WTC11 (cell line): Measurements from ENCODE around the gene RYR2. TPM values are rescaled to one million over a fixed set of nuclear protein-coding genes. Genes with fewer than 3 reads are reported as not detected.

ENCODE experiments used
- ATAC-seq: fragments of 200-7000 bp; cut with Tn5 transposase; 2 replicates; pipeline ENCODE4 v1.10.0; 2021; ENCODE audit warnings: mild to moderate bottlenecking, moderate library complexity
- CTCF ChIA-PET: fragments of 300-600 bp; sonication (Branson Sonifier 250); formaldehyde crosslinking; loops from one replicate; lab custom pipeline; 2021; ENCODE audit warnings: antibody characterized with exemption; lab: Charles Lee
- POLR2A ChIA-PET: fragments of 350-600 bp; sonication (Branson Sonifier 250); formaldehyde crosslinking; loops from one replicate; lab custom pipeline; 2021; ENCODE audit warnings: antibody characterized with exemption; lab: Charles Lee
- DNase-seq: peaks from one replicate; pipeline ENCODE4 v3.0.0; 2021; ENCODE audit warnings: low spot score
- H3K27ac Mint-ChIP-seq: 2 replicates; pipeline ENCODE4 v1.8.0; 2021; ENCODE audit warnings: mixed read lengths
- H3K27me3 Mint-ChIP-seq: 2 replicates; pipeline ENCODE4 v1.8.0; 2021; ENCODE audit warnings: low read depth, mild to moderate bottlenecking, moderate library complexity, mixed read lengths
- H3K36me3 Mint-ChIP-seq: 2 replicates; pipeline ENCODE4 v1.8.0; 2021; ENCODE audit warnings: mixed read lengths
- H3K4me1 Mint-ChIP-seq: 2 replicates; pipeline ENCODE4 v1.8.0; 2022; ENCODE audit warnings: mixed read lengths
- H3K4me3 Mint-ChIP-seq: 2 replicates; pipeline ENCODE4 v1.8.0; 2021; ENCODE audit warnings: mild to moderate bottlenecking, moderate library complexity, mixed read lengths
- H3K9me3 Mint-ChIP-seq: 2 replicates; pipeline ENCODE4 v1.8.0; 2021; ENCODE audit warnings: mixed read lengths
- E2F1 ChIP-seq: sonication (generic); formaldehyde crosslinking; IDR thresholded peaks from 2 replicates; pipeline ENCODE4 v1.8.0; 2022; ENCODE audit warnings: mild to moderate bottlenecking, missing genetic modification reagents
- E2F5 ChIP-seq: sonication (generic); formaldehyde crosslinking; IDR thresholded peaks from 2 replicates; pipeline ENCODE4 v1.8.1; 2022; ENCODE audit warnings: mild to moderate bottlenecking, moderate library complexity, missing genetic modification reagents
- EMX1 ChIP-seq: fragments of 250-450 bp; sonication (Bioruptor Pico); IDR thresholded peaks from 2 replicates; pipeline ENCODE4 v1.8.0; 2021; ENCODE audit warnings: mild to moderate bottlenecking
- ERG ChIP-seq: fragments of 250-450 bp; sonication (Bioruptor Pico); IDR thresholded peaks from 2 replicates; pipeline ENCODE4 v1.8.0; 2021; ENCODE audit warnings: mild to moderate bottlenecking
- FOXJ3 ChIP-seq: sonication (generic); formaldehyde crosslinking; IDR thresholded peaks from 2 replicates; pipeline ENCODE4 v1.9.0; 2021; ENCODE audit warnings: missing genetic modification reagents, mild to moderate bottlenecking, borderline replicate concordance
- FOXP1 ChIP-seq: sonication (generic); formaldehyde crosslinking; IDR thresholded peaks from 2 replicates; pipeline ENCODE4 v1.8.0; 2022; ENCODE audit warnings: missing genetic modification reagents, mild to moderate bottlenecking, moderate library complexity, borderline replicate concordance
- HMGXB4 ChIP-seq: sonication (generic); formaldehyde crosslinking; IDR thresholded peaks from 2 replicates; pipeline ENCODE4 v1.8.1; 2023; ENCODE audit warnings: mild to moderate bottlenecking, moderate library complexity, missing genetic modification reagents
- JUN ChIP-seq: sonication (generic); formaldehyde crosslinking; IDR thresholded peaks from 2 replicates; pipeline ENCODE4 v1.8.0; 2023; ENCODE audit warnings: mild to moderate bottlenecking, missing genetic modification reagents
- MLX ChIP-seq: sonication (generic); formaldehyde crosslinking; IDR thresholded peaks from 2 replicates; pipeline ENCODE4 v1.8.1; 2023; ENCODE audit warnings: mild to moderate bottlenecking, missing genetic modification reagents, moderate library complexity
- PREB ChIP-seq: sonication (generic); formaldehyde crosslinking; IDR thresholded peaks from 2 replicates; pipeline ENCODE4 v1.8.1; 2022; ENCODE audit warnings: mild to moderate bottlenecking, missing genetic modification reagents, moderate library complexity, borderline replicate concordance
- SMAD3 ChIP-seq: sonication (generic); formaldehyde crosslinking; IDR thresholded peaks from 2 replicates; pipeline ENCODE4 v1.8.0; 2022; ENCODE audit warnings: missing genetic modification reagents, mild to moderate bottlenecking, borderline replicate concordance
- SOX15 ChIP-seq: fragments of 250-450 bp; sonication (Bioruptor Pico); IDR thresholded peaks from 2 replicates; pipeline ENCODE4 v1.9.0; 2021; ENCODE audit warnings: mild to moderate bottlenecking
- USF2 ChIP-seq: sonication (generic); formaldehyde crosslinking; IDR thresholded peaks from 2 replicates; pipeline ENCODE4 v1.8.1; 2023; ENCODE audit warnings: mild to moderate bottlenecking, missing genetic modification reagents, moderate library complexity
- ZBTB21 ChIP-seq: sonication (generic); formaldehyde crosslinking; IDR thresholded peaks from 2 replicates; pipeline ENCODE4 v1.8.1; 2023; ENCODE audit warnings: mild to moderate bottlenecking, missing genetic modification reagents, borderline replicate concordance
- ZNF396 ChIP-seq: fragments of 250-450 bp; sonication (Bioruptor Pico); IDR thresholded peaks from 2 replicates; pipeline ENCODE4 v1.8.0; 2021; ENCODE audit warnings: mild to moderate bottlenecking, moderate library complexity, borderline replicate concordance
- ZNF425 ChIP-seq: fragments of 250-450 bp; sonication (Bioruptor Pico); conservative IDR thresholded peaks from 2 replicates; pipeline ENCODE4 v1.9.0; 2021; ENCODE audit warnings: mild to moderate bottlenecking
- total RNA-seq: library from RNA; stranded (reverse); gene quantifications from 3 replicates; pipeline ENCODE4 v1.2.3, GENCODE V29; 2021

Gene RYR2
- total RNA-seq, 1 experiment from 2014 or later: 7.9 TPM

GRCh38 chr1:237300642-237301041, 258.7 kb downstream of the RYR2 start:
- no peak for TF ChIP-seq ZNF425 (CRISPR knock-in tag)
- TF ChIP-seq SOX15 (CRISPR knock-in tag): no peak
- TF ChIP-seq ZNF396 (CRISPR knock-in tag): no peak
- TF ChIP-seq HMGXB4 (CRISPR knock-in tag): no peak
- no peak for TF ChIP-seq ZBTB21 (CRISPR knock-in tag)
- TF ChIP-seq PREB (CRISPR knock-in tag): no peak
- TF ChIP-seq MLX: no peak
- TF ChIP-seq ERG: no peak
- no peak for TF ChIP-seq EMX1 (CRISPR knock-in tag)
- no peak for TF ChIP-seq FOXJ3 (CRISPR knock-in tag)
- TF ChIP-seq USF2 (CRISPR knock-in tag): no peak
- no peak for TF ChIP-seq JUN (CRISPR knock-in tag)
- no peak for TF ChIP-seq E2F5 (CRISPR knock-in tag)
- no peak for TF ChIP-seq FOXP1 (CRISPR knock-in tag)
- no peak for TF ChIP-seq SMAD3 (CRISPR knock-in tag)
- TF ChIP-seq, all 79 proteins: peak for 0
- no peaks in the 10 kb centered on the region for H3K36me3 Mint-ChIP-seq
- ChIA-PET CTCF (no interaction called here), POLR2A (no interaction called here)
- H3K27ac Mint-ChIP-seq: no peak overlapping the region
- H3K4me3 Mint-ChIP-seq: no peak overlapping the region
- DNase-seq (no peak), ATAC-seq (no peak)
- no peaks in the 10 kb centered on the region for H3K27me3 Mint-ChIP-seq
- H3K9me3 Mint-ChIP-seq: no peaks in the 10 kb centered on the region
- H3K4me1 Mint-ChIP-seq: peaks cover 8% of the 10 kb centered on the region; the same call in 1 of the 2 replicates

- Mint-ChIP-seq H3K4me1 (peaks cover 8% of the 10 kb centered on the region; the same call in 1 of the 2 replicates), H3K4me3 (no peak overlapping the region), H3K36me3 (peaks cover 6% of the 10 kb centered on the region), H3K27me3 (no peaks in the 10 kb centered on the region), H3K27ac (no peak overlapping the region), H3K9me3 (peaks cover 10% of the 10 kb centered on the region)
- ATAC-seq (no peak), DNase-seq (no peak)
- CTCF ChIA-PET: no interaction called here
- no peak for TF ChIP-seq E2F1 (CRISPR knock-in tag)
- POLR2A ChIA-PET: no interaction called here
These were observed 261.9 kb downstream of the RYR2 start for GRCh38 chr1:237303929-237304328.
